Erythroblast (primary cell): Measurements from ENCODE around the gene AOAH.

Experiments
- GATA1 ChIP-seq: IDR thresholded peaks from 2 replicates; pipeline ENCODE4 v1.6.1; 2011; ENCODE audit warnings: low read depth, mild to moderate bottlenecking, control low read depth, low read length, moderate library complexity
- POLR2A ChIP-seq: IDR thresholded peaks from 2 replicates; pipeline ENCODE4 v1.6.1; 2011; ENCODE audit warnings: mild to moderate bottlenecking, low read length

- TF ChIP-seq POLR2A, result no peak
- TF ChIP-seq GATA1, result no peak
These were observed 12.3 kb downstream of the AOAH start for GRCh38 chr7:36712015-36712414.
